ENCODE data around the gene CSE1L.
A peak's percentile ranks its signal among the peaks of the same experiment; 100 is the strongest.
"Not testable (repeated sequence)": the region's sequence is repeated elsewhere in the genome, so short reads cannot be mapped to it uniquely, and the experiment has no call there.

Gene CSE1L

DNA sequence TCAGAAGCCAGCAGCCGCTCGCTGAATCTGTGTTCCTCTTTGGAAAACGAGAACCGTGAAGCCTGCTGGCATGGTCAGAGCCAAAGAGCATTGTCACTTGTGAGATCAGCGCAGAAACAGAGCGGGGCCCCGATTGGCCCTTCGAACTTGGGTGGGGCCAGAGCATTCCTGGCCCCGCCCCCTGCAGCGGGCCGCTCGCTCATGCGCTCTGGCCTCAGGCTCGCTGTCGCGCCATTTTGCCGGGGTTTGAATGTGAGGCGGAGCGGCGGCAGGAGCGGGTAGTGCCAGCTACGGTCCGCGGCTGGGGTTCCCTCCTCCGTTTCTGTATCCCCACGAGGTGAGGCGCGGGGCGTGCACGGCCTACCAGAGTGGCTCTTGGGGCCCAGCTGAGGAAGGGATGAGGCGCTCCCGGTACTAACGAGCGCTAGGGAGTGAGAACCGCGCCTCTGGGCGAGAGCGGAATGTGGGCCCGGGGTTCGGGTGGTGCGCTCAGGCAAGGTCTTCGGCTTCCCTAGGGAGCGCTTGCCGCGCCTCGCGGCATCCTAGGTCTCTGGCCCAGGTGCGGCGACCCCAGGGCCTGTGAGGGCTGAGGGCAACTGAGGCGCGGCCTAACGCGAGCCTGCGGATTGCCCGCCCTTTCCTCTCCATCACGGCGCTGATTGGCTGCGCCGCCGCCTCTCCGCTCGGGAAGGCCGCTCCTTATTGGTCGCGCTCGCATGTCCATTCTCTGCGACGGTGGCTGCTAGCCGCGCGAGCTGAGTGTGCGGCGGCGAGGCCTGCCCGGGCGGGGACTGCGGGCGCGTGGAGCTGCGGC is at the start of gene CSE1L:
Gene CSE1L (plus strand): TSS at position 226 of the 814 bp plus-strand sequence. CDS start 12,152 bp downstream, outside the sequence.
- H3K4me1 ChIP-seq (ENCODE audit: control insufficient read depth, insufficient read depth, low read length), result peaks cover 7% of the 10 kb centered on the region; the same call in 1 of the 2 replicates
- H3K36me3 ChIP-seq (ENCODE audit: control insufficient read depth, insufficient read depth, low read length), result peaks cover 31% of the 10 kb centered on the region
- H3K4me3 ChIP-seq (ENCODE audit: low read depth, low read length), result peak within 1 kb of the TSS; percentile 98

DNA sequence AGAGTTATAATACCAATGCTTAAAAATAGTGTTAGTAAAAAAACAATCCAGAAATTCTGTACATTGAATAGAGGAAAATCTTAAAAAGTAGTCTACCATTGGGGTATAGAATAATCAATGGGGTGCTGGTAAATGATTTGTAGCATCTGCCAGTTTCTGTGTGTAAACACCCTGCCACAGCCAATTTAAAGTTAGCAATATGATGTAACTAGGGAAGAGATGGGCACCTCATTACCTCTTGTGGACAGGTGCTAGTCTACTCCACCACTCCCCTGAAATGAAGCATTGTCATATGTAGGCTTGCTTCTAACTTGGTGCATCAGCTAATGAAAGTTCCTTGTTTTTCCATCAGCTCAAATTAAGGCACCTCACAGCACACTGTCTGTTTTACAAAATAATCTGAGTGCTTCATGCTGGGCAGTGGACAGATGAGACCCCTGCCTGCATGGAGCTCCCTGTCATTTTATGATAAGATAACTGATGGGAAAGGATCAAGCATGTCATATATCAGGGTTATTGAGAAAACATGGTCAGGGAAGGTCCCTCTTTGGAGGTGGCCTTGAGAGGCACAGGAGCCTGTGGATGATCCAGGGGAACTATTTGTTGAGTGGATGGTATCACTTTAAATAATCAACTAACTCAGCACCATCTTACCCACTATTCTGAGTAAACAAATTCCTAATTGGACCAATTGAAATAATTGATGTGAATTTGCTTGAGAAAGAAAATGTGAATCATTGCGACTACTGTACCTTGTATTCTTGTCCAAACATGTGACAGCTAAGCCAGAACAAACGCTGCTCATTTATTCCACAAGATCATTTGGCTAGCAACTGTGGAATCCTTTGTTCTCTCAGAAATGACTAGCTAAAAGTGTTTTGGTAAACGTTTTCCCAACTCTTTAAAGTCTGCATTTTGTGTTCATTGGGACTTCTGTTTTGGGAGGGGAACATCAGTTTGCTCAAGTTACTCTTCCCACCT is 45.9 kb upstream of the CSE1L start:
- no peak overlapping the region for H3K4me3 ChIP-seq (ENCODE audit: low read depth, low read length)
- no peak overlapping the region for H3K9ac ChIP-seq (ENCODE audit: low read length)
- H3K9me3 ChIP-seq (ENCODE audit: control insufficient read depth, insufficient read depth, low read depth, low read length), result no peaks in the 10 kb centered on the region
- H3K27ac ChIP-seq (ENCODE audit: low read depth, low read length), result no peak overlapping the region
- no peaks in the 10 kb centered on the region for H3K27me3 ChIP-seq (ENCODE audit: control insufficient read depth, insufficient read depth, low read length)
- no peaks in the 10 kb centered on the region for H3K4me1 ChIP-seq (ENCODE audit: control insufficient read depth, insufficient read depth, low read length)
- H3K36me3 ChIP-seq (ENCODE audit: control insufficient read depth, insufficient read depth, low read length), result peaks cover 73% of the 10 kb centered on the region

More for the DNA sequence above, at the start of gene CSE1L:
- Histone ChIP-seq H3K27ac (ENCODE audit: low read depth, low read length) (peak within 1 kb of the TSS; percentile 99), H3K9me3 (ENCODE audit: control insufficient read depth, insufficient read depth, low read depth, low read length) (no peaks in the 10 kb centered on the region), H3K27me3 (ENCODE audit: control insufficient read depth, insufficient read depth, low read length) (no peaks in the 10 kb centered on the region), H3K9ac (ENCODE audit: low read length) (peak within 1 kb of the TSS; percentile 100)

GRCh38 chr20:49001741-49002140 is 44.4 kb upstream of the CSE1L start:
- Histone ChIP-seq H3K9ac (ENCODE audit: low read length) (no peak overlapping the region), H3K4me1 (ENCODE audit: control insufficient read depth, insufficient read depth, low read length) (no peaks in the 10 kb centered on the region), H3K27me3 (ENCODE audit: control insufficient read depth, insufficient read depth, low read length) (no peaks in the 10 kb centered on the region), H3K36me3 (ENCODE audit: control insufficient read depth, insufficient read depth, low read length) (peaks cover 67% of the 10 kb centered on the region), H3K9me3 (ENCODE audit: control insufficient read depth, insufficient read depth, low read depth, low read length) (no peaks in the 10 kb centered on the region), H3K27ac (ENCODE audit: low read depth, low read length) (no peak overlapping the region), H3K4me3 (ENCODE audit: low read depth, low read length) (no peak overlapping the region)

GRCh38 chr20:49006446-49006980 is 39.6 kb upstream of the CSE1L start:
- Histone ChIP-seq H3K9ac (ENCODE audit: low read length) (no peak overlapping the region), H3K9me3 (ENCODE audit: control insufficient read depth, insufficient read depth, low read depth, low read length) (no peaks in the 10 kb centered on the region), H3K27ac (ENCODE audit: low read depth, low read length) (no peak overlapping the region), H3K4me1 (ENCODE audit: control insufficient read depth, insufficient read depth, low read length) (no peaks in the 10 kb centered on the region), H3K4me3 (ENCODE audit: low read depth, low read length) (no peak overlapping the region), H3K27me3 (ENCODE audit: control insufficient read depth, insufficient read depth, low read length) (no peaks in the 10 kb centered on the region), H3K36me3 (ENCODE audit: control insufficient read depth, insufficient read depth, low read length) (peaks cover 54% of the 10 kb centered on the region)

- no peaks in the 10 kb centered on the region for H3K9me3 ChIP-seq (ENCODE audit: control insufficient read depth, insufficient read depth, low read depth, low read length)
- H3K9ac ChIP-seq (ENCODE audit: low read length), result no peak overlapping the region
- H3K27ac ChIP-seq (ENCODE audit: low read depth, low read length), result no peak overlapping the region
- no peaks in the 10 kb centered on the region for H3K4me1 ChIP-seq (ENCODE audit: control insufficient read depth, insufficient read depth, low read length)
- peaks cover 78% of the 10 kb centered on the region for H3K36me3 ChIP-seq (ENCODE audit: control insufficient read depth, insufficient read depth, low read length)
- H3K4me3 ChIP-seq (ENCODE audit: low read depth, low read length), result no peak overlapping the region
- no peaks in the 10 kb centered on the region for H3K27me3 ChIP-seq (ENCODE audit: control insufficient read depth, insufficient read depth, low read length)
Observed at GRCh38 chr20:49009899-49010631, 36.0 kb upstream of the CSE1L start.

- H3K9ac ChIP-seq (ENCODE audit: low read length), result no peak overlapping the region
- no peak overlapping the region for H3K4me3 ChIP-seq (ENCODE audit: low read depth, low read length)
- no peak overlapping the region for H3K27ac ChIP-seq (ENCODE audit: low read depth, low read length)
- peaks cover 64% of the 10 kb centered on the region for H3K36me3 ChIP-seq (ENCODE audit: control insufficient read depth, insufficient read depth, low read length)
- no peaks in the 10 kb centered on the region for H3K4me1 ChIP-seq (ENCODE audit: control insufficient read depth, insufficient read depth, low read length)
- H3K9me3 ChIP-seq (ENCODE audit: control insufficient read depth, insufficient read depth, low read depth, low read length), result no peaks in the 10 kb centered on the region
- H3K27me3 ChIP-seq (ENCODE audit: control insufficient read depth, insufficient read depth, low read length), result no peaks in the 10 kb centered on the region
Observed at GRCh38 chr20:49024220-49024619, 21.9 kb upstream of the CSE1L start.

GRCh38 chr20:49028177-49028576 is 17.9 kb upstream of the CSE1L start:
- not testable (repeated sequence) for H3K4me3 ChIP-seq (ENCODE audit: low read depth, low read length); H3K4me1 ChIP-seq (ENCODE audit: control insufficient read depth, insufficient read depth, low read length); H3K27ac ChIP-seq (ENCODE audit: low read depth, low read length); H3K27me3 ChIP-seq (ENCODE audit: control insufficient read depth, insufficient read depth, low read length); H3K9me3 ChIP-seq (ENCODE audit: control insufficient read depth, insufficient read depth, low read depth, low read length); H3K9ac ChIP-seq (ENCODE audit: low read length)
- peaks cover 65% of the 10 kb centered on the region for H3K36me3 ChIP-seq (ENCODE audit: control insufficient read depth, insufficient read depth, low read length)

DNA sequence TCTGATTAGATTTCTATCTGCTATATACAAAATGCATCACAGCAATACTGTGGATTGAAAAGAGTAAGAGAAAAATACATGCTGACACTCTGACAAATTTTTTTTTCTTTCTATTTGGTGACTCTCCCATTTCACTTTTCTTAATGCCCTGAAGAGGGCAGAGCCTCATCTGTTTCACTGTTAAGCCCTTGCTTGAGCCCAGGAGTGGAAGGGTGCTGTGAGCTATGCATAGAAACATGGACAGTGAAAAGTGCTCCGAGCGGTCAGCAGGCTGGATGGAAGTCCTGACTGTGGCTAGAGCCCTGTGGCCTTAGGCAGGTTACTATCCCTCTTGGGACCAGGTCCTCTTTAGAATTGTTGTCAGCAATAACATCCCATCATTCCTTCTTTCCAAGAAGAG is 17.4 kb upstream of the CSE1L start:
- Histone ChIP-seq H3K27me3 (ENCODE audit: control insufficient read depth, insufficient read depth, low read length) (no peaks in the 10 kb centered on the region), H3K27ac (ENCODE audit: low read depth, low read length) (no peak overlapping the region), H3K4me1 (ENCODE audit: control insufficient read depth, insufficient read depth, low read length) (no peaks in the 10 kb centered on the region), H3K9ac (ENCODE audit: low read length) (no peak overlapping the region), H3K9me3 (ENCODE audit: control insufficient read depth, insufficient read depth, low read depth, low read length) (no peaks in the 10 kb centered on the region), H3K36me3 (ENCODE audit: control insufficient read depth, insufficient read depth, low read length) (peaks cover 67% of the 10 kb centered on the region), H3K4me3 (ENCODE audit: low read depth, low read length) (no peak overlapping the region)

DNA sequence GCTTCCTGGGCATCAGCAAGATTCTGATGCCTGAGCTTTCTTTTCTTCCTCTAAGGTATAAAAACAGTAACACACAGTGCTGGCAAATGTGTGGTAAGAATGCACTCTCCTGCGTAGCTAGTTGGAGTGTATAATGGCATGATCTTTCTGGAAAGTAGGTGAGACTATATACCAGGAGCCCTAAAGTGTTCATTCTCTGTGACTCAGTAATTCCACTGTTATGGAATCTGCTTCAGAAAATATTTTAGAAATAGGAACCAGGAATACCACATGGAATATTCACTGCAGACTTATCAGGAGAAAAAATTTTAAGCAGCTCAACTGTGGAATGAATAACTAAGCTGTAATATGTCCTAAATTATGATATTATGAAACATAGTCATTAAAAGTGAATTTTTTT is 16.9 kb upstream of the CSE1L start:
- Histone ChIP-seq H3K9ac (ENCODE audit: low read length) (no peak overlapping the region), H3K4me1 (ENCODE audit: control insufficient read depth, insufficient read depth, low read length) (no peaks in the 10 kb centered on the region), H3K27me3 (ENCODE audit: control insufficient read depth, insufficient read depth, low read length) (no peaks in the 10 kb centered on the region), H3K4me3 (ENCODE audit: low read depth, low read length) (no peak overlapping the region), H3K9me3 (ENCODE audit: control insufficient read depth, insufficient read depth, low read depth, low read length) (no peaks in the 10 kb centered on the region), H3K36me3 (ENCODE audit: control insufficient read depth, insufficient read depth, low read length) (peaks cover 67% of the 10 kb centered on the region), H3K27ac (ENCODE audit: low read depth, low read length) (no peak overlapping the region)

DNA sequence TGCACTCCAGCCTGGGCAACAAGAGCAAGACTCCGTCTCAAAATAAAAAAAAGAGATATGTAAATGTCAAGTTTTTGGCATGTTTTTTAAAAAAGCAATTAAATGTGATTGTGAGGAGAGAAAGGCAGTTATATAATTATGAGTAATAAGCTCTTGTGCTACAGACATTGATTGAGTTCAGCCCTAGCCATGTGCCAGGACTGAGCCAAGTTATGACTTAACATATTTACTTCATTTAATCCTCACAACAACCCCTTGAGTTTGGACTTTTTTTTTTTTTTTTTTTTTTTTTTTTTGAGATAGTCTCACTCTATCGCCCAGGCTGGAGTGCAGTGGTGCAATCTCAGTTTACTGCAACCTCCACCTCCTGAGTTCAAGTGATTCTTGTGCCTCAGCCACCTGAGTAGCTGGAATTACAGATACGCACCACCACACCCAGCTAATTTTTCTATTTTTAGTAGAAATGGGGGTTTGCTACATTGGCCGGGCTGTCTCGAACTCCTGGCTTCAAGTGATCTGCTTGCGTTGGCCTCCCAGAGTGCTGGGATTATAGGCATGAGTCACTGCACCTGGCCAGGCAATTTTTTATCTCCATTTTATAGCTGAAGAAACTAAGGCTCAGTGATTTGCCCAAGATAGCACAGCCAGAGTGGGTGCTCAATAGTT is 15.0 kb upstream of the CSE1L start:
- Histone ChIP-seq H3K4me3 (ENCODE audit: low read depth, low read length) (no peak overlapping the region), H3K9ac (ENCODE audit: low read length) (no peak overlapping the region), H3K27ac (ENCODE audit: low read depth, low read length) (no peak overlapping the region), H3K4me1 (ENCODE audit: control insufficient read depth, insufficient read depth, low read length) (no peaks in the 10 kb centered on the region), H3K9me3 (ENCODE audit: control insufficient read depth, insufficient read depth, low read depth, low read length) (no peaks in the 10 kb centered on the region), H3K36me3 (ENCODE audit: control insufficient read depth, insufficient read depth, low read length) (peaks cover 57% of the 10 kb centered on the region), H3K27me3 (ENCODE audit: control insufficient read depth, insufficient read depth, low read length) (no peaks in the 10 kb centered on the region)

Data from HUES6 (cell line).